NCI-H1048 (cell line): ENCODE data around the gene DIRAS2.

Experiments used
- DNase-seq: peaks from one replicate; lab custom pipeline; 2025; lab: John Stamatoyannopoulos, UW

The DIRAS2 gene

DNA sequence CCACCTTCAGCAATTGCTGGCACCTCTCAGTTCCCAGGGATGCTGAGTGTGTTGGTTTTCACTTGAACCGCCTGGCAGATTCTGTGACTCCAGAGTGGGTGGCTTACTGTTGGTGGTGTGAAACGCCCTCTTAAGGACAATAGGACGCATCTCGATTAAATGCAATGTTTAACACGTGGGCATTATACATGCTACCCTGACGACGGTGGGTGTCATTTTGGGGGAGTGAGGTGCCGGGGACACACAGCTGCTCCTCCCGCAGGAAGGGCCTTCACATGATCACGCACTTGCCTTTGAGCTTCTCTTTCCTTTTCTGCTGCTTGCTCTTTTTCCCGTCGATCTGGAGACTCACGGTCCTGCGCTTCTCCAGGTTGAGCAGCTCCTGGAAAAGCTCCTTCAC is 29.7 kb downstream of the DIRAS2 start:
- DNase-seq = no peak

DNA sequence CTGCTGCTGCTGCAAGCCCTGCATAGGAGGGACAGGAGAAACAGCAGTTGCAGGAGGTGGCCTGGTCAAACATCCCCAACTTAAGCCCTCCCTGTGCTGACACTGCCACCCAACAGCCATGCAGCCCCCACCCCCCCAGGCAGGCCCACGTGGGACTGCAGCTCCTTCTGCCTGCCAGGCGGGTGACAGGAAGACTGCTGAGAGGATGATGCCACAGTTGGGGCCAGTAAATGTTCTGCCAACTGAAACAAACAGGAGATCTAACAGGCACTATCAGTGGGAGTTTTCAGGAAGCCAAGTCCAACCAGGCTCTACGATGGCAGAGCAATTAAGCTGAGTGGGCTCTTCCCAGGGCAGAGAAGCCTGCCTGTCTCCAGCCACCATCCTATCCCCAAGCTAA is 31.1 kb downstream of the DIRAS2 start:
- DNase-seq = no peak

DNA sequence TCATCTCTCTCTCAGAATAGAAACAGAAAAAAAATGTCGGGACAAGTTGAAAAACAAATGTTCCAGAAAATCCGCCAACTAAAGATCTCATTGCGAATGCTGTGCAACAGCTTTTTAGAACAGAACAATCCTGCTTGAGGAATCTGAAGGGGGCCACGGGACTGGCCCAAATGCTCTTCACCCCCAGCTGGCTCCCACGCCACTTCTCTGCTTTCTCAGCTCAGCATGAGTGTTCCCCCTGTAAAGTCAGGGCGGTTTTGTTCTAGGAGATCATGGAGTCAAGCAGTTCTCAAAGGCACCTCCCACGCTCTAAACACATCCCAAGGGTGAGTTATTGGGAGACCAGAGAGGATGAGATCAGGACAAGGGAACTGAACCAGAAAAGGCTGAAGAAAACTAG is 31.5 kb downstream of the DIRAS2 start:
- no peak for DNase-seq

DNA sequence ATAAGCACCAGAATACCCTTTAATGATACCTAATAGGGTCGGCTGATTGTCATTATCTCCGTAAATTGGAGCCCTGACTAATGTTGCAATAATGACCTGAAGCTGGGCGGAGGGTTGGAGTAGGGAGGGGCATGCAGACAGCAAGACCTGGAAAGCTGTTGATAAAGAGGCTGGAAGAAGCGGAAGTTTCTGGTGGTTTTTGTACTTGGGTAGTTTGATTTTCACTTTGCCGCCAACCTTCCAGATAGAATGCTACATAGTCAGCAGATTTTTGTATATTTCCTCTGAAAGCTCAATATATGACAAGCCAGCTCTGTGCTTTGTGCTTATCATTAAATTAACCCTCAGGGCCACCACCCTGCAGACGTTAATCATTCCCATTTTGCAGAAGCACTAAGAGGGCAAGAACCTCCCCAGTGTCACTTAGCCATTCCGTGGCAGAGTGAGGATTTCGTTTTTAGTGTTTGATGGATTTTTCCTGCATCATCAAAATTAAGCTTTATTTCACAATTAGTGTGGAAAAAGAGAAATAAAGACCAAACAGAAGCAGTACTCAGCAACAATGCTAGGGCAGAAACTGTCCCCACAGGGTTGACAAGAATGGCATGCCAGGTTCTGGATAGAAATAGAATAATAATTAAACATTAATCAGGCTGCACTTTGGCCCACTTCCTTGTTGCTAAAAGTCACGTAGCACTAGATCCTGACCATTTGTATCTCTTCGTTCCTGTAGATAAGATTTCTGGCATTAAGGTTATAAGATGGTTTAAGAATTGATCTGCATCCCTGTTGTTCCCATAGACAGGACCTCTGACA is 34.7 kb downstream of the DIRAS2 start:
- no peak for DNase-seq

DNA sequence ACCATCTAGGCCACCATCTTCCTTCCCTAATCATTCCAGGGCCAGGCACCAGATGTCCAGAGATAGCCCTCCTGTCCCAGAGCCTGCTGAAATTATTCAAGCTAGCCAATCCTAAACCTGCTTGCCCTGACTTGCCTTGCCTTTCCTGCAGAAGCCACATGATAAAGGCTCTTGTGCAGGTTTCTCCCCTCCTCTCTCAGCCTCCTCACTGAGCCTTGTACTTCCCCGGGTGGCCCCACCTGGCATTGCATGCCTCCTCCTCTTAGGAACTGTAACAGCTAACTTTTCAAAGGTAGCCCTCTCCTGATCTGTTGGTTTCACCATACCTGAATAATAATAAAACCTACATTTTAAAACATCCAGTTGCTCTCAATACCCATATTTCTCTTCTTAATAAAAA is 42.6 kb downstream of the DIRAS2 start:
- no peak for DNase-seq

DNA sequence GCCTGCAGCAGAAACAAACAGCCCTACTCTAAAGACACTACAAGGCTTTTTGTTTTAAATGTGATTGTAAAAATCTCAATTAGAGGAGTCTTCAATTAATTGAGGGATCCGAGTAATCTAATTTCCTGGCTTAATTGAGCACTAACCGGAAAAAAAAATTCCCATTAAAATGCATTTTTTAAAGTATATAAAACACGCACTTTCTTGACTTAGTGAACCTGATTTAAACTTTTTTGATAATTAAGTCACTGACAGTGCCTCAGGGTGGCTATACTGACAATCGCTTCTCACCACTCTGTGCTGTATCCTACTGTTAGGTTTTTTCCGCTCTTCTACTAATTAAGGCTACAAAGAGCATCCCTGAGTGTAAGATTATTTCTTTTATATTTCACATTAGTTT is 44.4 kb downstream of the DIRAS2 start:
- no peak for DNase-seq

DNA sequence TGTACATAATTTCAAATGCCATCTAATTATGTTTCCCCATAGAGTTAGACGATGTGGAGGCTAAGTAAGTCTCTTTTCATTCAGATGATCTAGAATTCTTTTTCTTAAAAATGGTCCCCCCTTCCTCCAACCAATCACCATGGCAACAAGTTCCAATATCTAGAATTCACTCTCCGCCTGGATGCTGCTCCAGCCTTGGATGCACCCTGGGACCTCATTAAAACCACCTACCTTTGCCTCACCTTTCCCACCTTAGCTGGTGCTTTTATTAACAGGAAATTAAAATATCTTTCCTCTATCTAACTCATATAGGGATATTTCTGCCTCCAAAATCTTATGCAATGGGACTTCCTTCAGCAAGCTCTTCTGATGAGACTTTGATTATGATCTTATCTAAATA is 49.0 kb downstream of the DIRAS2 start:
- no peak for DNase-seq

DNA sequence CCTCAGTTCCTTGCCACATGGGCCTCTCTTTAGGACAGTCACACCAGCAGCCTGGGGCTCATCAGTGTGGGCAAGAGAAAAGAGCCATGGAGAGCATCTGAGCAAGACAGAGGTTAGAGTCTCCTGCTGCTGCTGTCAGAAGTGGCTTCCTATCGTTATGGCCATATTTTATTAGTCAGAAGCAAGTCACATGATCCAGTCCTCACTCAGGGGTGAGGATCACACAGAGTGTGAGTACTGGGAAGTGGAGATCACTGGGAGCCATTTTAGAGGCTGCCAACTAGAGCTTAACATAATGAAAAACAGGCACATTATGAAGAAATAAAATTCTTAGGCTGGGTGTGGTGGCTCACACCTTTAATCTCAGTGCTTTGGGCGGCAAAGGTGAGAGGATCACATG is 62.0 kb downstream of the DIRAS2 start:
- DNase-seq = no peak

DNA sequence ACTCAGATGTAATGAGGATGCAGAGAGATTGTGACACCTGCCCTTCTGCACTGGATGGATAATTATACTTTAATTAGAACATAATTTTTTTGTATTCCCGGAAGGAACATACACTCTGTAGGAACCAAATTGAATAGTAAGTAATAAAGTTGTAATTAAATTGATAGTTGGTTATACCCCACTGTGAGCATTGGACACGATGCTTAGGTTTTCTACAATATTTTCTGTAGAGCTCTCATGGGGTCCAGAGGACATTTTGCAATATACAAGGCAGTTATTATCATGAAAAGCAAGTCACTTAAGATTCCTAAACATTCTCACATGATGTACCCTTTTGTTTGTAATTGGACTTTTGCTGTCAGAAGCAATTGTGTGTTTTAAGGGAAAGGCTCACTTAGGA is 63.4 kb downstream of the DIRAS2 start:
- DNase-seq = no peak

DNA sequence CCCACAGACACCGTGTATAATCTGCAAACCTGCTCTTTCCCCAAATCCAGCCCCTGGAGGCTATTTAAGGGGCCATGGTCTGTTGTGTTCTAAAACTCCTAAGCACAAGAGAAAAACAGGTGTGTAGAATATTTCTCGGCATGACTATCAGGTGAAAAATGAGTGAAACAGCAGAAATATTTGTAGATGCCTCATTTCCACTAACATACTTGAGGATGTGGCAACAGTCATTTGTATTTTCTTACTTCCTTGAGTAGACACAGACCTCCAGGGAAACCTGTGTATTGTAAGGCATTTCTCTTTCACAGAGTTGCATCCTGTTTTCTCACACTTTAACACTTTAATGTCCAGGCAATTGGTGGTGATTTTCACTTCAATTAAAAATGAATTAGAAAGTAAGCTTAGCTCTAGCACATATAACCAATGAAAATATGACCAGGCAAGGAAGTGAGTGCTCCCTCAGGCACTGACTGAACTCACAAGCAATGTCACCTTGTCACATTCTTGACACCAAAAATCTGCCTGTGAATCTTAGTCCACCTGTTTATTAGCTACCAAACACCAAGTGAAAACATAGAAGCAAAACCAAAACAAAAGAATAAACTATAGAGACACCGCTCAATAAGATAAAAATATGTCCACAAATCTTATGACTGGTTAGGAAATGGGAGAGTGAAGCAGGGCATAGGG is 64.4 kb downstream of the DIRAS2 start:
- no peak for DNase-seq

DNA sequence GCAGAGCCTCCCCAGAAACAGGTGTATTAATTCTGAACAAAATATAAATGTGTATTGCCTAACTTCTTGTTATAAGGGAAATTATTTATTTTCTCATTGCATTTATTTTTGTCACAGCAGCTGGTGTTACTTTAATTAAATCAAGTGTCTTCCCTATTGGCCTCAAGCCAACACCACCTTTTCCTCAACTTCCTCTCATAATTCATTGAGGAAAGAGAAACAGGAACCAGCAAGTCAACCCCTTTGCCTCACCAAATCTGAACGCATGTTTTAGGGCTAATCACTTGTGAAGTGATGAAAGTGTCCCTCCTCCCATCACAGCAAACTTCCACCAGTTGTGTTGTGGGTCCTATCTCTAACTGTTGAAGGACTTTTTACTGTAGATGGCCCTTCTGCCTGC is 73.1 kb downstream of the DIRAS2 start:
- DNase-seq = no peak

DNA sequence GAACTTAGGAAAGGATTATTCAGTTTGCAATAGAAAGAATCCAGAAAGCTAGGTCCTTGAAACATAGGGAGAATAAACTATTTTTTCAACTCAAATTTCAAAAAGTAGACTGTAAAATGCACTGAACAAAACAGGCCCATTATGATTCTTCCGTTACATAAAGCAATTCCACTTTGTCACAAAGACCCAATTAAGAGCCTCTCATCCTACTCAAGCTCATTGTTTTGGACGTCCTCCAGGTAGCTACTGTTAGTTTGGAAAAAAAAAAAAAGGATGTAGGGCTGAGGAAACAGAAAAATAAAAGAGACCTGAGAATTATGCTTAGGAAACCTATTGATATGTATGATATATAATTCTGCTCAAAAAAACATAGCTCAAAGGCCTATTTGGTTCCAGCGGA is 74.0 kb downstream of the DIRAS2 start:
- no peak for DNase-seq

DNA sequence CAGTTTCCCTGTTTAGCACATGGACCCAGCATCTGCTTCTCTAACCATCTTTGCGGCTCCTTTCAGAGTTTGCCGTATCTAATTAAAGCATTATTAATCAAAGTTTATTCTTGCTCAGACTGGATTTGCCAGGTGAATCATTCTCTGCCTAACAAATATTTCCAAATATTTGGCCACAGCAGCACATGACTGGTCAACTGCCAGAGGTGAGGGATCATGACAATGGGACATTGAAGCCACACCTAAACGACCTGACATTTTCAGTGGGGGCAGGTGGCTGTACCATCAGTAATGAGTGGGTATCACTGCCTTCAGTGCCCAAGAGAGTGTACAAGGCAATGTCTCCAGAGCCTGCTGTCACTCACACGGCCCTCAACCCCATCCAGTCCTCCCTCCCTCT is 80.4 kb downstream of the DIRAS2 start:
- no peak for DNase-seq
